T1000 (cell line): Measurements from ENCODE around the gene MAGEL2.
"Not testable (repeated sequence)": the region's sequence is repeated elsewhere in the genome, so short reads cannot be mapped to it uniquely, and the experiment has no call there.

Experiments used
- DNase-seq: peaks from one replicate; lab custom pipeline; 2025; ENCODE audit warnings: mixed read lengths; lab: John Stamatoyannopoulos, UW

Gene MAGEL2

DNA sequence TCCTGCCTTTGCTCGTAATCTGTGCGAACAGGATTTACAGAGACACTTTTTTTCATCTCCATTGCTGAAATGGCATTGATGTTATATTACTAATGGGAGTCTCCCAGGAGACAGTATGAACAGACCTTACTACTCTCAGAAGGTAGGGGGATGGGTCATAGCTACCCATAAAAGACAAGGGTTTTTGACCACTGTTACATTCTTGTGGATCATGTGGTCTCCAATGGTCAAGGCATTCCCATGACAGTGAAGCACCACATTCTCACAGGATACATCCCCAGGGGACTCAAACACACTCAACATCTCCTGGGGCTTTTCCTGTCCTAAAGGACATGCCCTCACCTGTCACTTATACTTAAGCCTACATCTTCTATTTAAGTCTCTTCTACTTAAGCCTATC lies 41.4 kb downstream of the MAGEL2 start:
- DNase-seq: no peak

GRCh38 chr15:23602124-23602523 lies 45.5 kb downstream of the MAGEL2 start:
- DNase-seq: no peak

DNA sequence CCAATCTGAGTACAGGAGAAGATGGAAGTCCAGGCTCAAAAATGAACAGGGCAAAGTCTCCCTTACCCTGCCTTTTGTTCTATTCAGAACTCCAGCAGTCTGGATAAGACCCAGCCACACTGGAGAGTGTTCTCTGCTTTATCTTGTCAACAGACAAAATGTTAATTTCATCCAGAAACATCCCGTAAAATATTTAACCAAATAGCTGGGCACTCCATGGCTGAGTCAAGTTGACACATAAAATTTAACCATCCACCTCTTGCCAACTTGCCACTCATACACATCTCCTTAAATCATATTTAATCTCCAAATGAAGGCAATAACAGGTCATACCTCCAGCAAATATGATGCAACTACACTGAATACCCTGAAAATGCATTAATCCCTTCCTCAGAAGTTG lies 48.6 kb downstream of the MAGEL2 start:
- no peak for DNase-seq

DNA sequence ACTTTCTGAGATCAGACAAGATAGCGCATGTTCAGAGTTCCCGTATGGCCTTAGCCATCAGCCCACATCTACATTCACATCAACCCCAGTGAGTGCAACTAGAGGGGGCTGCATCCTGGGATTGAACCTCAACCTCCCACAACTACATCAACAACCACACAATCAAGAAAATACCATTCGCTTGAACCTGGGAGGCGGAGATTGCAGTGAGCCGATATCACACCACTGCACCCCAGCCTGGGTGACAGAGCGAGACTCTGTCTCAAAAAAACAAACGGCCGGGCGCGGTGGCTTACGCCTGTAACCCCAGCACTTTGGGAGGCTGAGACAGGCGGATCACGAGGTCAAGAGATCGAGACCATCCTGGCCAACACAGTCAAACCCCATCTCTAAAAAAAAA lies 50.4 kb downstream of the MAGEL2 start:
- not testable (repeated sequence) for DNase-seq

- no peak for DNase-seq
These were observed 50.9 kb downstream of the MAGEL2 start for GRCh38 chr15:23596736-23597135.

DNA sequence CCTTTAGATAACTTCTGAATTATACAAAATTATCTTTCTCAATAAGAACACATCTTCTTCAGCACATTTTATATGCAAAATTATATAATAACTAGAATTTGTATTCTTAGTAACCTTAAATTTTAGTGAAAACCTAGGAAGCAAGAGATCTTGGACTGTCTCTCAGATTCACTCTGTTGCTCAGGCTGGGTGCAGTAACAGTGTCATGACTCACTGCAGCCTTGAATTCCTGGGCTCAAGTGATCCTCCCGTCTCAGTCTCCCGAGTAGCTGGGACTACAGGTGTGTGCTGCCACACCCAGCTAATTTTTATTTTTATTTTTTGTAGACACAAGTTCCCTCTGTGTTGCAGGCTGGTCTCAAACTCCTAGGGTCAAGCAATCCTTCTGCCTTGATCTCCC lies 52.3 kb downstream of the MAGEL2 start:
- no peak for DNase-seq

GRCh38 chr15:23594252-23594770 lies 53.4 kb downstream of the MAGEL2 start:
- no peak for DNase-seq
